ENCODE results near the gene FBN1. TPM values are rescaled to one million over a fixed set of nuclear protein-coding genes. Genes with fewer than 3 reads are reported as not detected.

FBN1 gene
- total and polyA plus RNA-seq, 10 of the 15 experiments (the other 5 are each of a cell fraction or from before 2014, with no cell fraction given): 2.2 to 15.3 (median 7.0) TPM

- TF ChIP-seq RELB (IDR thresholded peaks at IDR 0.05; ENCODE audit: low read depth) (no peak), MYB (IDR thresholded peaks at IDR 0.05; ENCODE audit: borderline replicate concordance, low read depth, low read length) (no peak), CTCF (IDR thresholded peaks at IDR 0.05 in 2 of 3, conservative IDR thresholded peaks at IDR 0.05 in 1 of 3; ENCODE audit: control insufficient read depth in 2 of 3, extremely low read depth in 1 of 3, insufficient read depth in 1 of 3, low read depth in 3 of 3, low read length in 3 of 3) (no peak)
Observed at GRCh38 chr15:48515500-48515899, 130.0 kb downstream of the FBN1 start (continued).

GRCh38 chr15:48514103-48514816, 131.2 kb downstream of the FBN1 start:
- 98% methylated on average over 2 of the region's 2 CpGs for WGBS (ENCODE audit: insufficient coverage, insufficient replicate concordance, low lambda C conversion rate, missing lambda C conversion rate)
- no peaks in the 10 kb centered on the region for H3K79me2 ChIP-seq (ENCODE audit: control insufficient read depth, insufficient read depth, low read length)
- H3K9ac ChIP-seq (ENCODE audit: control insufficient read depth, insufficient read depth, low read length): no peak overlapping the region
- ChIA-PET CTCF (interaction anchor here (1.1 to 1.8 kb wide), 4 partner anchors 13 to 155 kb away, joined by 3 to 4 read pairs (median 4); no protein-coding TSS in a partner anchor), RAD21 (ENCODE audit: unreplicated experiment) (interaction anchor here (1.0 to 1.1 kb wide), 2 partner anchors 156 to 297 kb away, joined by 3 read pairs; partner anchors contain the start of gene CEP152), SMC1A (ENCODE audit: uncharacterized antibody, unreplicated experiment) (interaction anchor here (1.0 to 1.5 kb wide), 3 partner anchors 12 to 44 kb away, joined by 3 to 4 read pairs (median 3); no protein-coding TSS in a partner anchor), POLR2A (no interaction called here)
- no peaks in the 10 kb centered on the region for H3K9me3 ChIP-seq (replicated peaks; ENCODE audit: control insufficient read depth, insufficient read depth, low read length)
- H3K27ac ChIP-seq (ENCODE audit: control insufficient read depth, insufficient read depth): no peak overlapping the region
- H3K4me1 ChIP-seq (ENCODE audit: control insufficient read depth, insufficient read depth, low read length): no peaks in the 10 kb centered on the region
- FAIRE-seq: no peak
- intact Hi-C loops (cut with micrococcal nuclease; ENCODE audit: unreplicated experiment): no loop called here
- TF ChIP-seq SMAD5 (IDR thresholded peaks at IDR 0.05; ENCODE audit: low read depth) (no peak), NFXL1 (IDR thresholded peaks at IDR 0.05; ENCODE audit: borderline replicate concordance) (no peak), ZNF622 (IDR thresholded peaks at IDR 0.05) (no peak), EZH2 (IDR thresholded peaks at IDR 0.05; ENCODE audit: borderline replicate concordance, control insufficient read depth, low read depth, low read length) (no peak)
- BruUV-seq (replicated peaks): no TSS peak
- H3K4me2 ChIP-seq (ENCODE audit: control insufficient read depth, insufficient read depth): no peak overlapping the region
- H3K4me3 ChIP-seq: no peak overlapping the region
- H3K36me3 ChIP-seq (ENCODE audit: control insufficient read depth in 2 of 2, insufficient read depth in 2 of 2, low read length in 1 of 2): no peaks in the 10 kb centered on the region
- no peaks in the 10 kb centered on the region for H4K20me1 ChIP-seq (ENCODE audit: control insufficient read depth, insufficient read depth)
- in situ Hi-C loops (cut with MboI): no loop called here
- DNase-seq (ENCODE audit: low read depth, low spot score): no peak
- ATAC-seq: no peak
- H2AFZ ChIP-seq (ENCODE audit: control insufficient read depth, low read depth, low read length): no peak overlapping the region
- H3K27me3 ChIP-seq (replicated peaks in 1 of 2; ENCODE audit: control insufficient read depth in 2 of 2, insufficient read depth in 2 of 2, low read length in 1 of 2): no peaks in the 10 kb centered on the region
